ENCODE data around the gene IFITM5. TPM values are rescaled to one million over a fixed set of nuclear protein-coding genes. Genes with fewer than 3 reads are reported as not detected.

The IFITM5 gene
- total RNA-seq, 1 donor from 2014 or later, result not detected

DNA sequence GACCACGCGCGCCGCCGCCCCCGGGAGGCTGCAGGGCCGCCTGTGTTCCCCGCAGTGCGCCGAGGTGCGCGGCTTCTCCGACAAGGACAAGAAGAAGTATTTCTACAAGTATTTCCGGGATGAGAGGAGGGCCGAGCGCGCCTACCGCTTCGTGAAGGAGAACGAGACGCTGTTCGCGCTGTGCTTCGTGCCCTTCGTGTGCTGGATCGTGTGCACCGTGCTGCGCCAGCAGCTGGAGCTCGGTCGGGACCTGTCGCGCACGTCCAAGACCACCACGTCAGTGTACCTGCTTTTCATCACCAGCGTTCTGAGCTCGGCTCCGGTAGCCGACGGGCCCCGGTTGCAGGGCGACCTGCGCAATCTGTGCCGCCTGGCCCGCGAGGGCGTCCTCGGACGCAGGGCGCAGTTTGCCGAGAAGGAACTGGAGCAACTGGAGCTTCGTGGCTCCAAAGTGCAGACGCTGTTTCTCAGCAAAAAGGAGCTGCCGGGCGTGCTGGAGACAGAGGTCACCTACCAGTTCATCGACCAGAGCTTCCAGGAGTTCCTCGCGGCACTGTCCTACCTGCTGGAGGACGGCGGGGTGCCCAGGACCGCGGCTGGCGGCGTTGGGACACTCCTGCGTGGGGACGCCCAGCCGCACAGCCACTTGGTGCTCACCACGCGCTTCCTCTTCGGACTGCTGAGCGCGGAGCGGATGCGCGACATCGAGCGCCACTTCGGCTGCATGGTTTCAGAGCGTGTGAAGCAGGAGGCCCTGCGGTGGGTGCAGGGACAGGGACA lies 18.4 kb downstream of the IFITM5 start:
- DNase-seq, result peak; percentile 67
- Histone ChIP-seq H3K27ac (no peak overlapping the region), H3K4me3 (peak overlapping the region; percentile 35), H3K36me3 (no peaks in the 10 kb centered on the region), H3K4me1 (peaks cover 30% of the 10 kb centered on the region), H3K27me3 (peaks cover 80% of the 10 kb centered on the region), H3K9me3 (no peaks in the 10 kb centered on the region)
- intact Hi-C loops (cut with DNase I), result no loop called here
- peak; percentile 23 for ATAC-seq
- TF ChIP-seq, protein P1, sequence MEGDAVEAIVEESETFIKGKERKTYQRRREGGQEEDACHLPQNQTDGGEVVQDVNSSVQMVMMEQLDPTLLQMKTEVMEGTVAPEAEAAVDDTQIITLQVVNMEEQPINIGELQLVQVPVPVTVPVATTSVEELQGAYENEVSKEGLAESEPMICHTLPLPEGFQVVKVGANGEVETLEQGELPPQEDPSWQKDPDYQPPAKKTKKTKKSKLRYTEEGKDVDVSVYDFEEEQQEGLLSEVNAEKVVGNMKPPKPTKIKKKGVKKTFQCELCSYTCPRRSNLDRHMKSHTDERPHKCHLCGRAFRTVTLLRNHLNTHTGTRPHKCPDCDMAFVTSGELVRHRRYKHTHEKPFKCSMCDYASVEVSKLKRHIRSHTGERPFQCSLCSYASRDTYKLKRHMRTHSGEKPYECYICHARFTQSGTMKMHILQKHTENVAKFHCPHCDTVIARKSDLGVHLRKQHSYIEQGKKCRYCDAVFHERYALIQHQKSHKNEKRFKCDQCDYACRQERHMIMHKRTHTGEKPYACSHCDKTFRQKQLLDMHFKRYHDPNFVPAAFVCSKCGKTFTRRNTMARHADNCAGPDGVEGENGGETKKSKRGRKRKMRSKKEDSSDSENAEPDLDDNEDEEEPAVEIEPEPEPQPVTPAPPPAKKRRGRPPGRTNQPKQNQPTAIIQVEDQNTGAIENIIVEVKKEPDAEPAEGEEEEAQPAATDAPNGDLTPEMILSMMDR (IDR thresholded peaks at IDR 0.05), result no peak

DNA sequence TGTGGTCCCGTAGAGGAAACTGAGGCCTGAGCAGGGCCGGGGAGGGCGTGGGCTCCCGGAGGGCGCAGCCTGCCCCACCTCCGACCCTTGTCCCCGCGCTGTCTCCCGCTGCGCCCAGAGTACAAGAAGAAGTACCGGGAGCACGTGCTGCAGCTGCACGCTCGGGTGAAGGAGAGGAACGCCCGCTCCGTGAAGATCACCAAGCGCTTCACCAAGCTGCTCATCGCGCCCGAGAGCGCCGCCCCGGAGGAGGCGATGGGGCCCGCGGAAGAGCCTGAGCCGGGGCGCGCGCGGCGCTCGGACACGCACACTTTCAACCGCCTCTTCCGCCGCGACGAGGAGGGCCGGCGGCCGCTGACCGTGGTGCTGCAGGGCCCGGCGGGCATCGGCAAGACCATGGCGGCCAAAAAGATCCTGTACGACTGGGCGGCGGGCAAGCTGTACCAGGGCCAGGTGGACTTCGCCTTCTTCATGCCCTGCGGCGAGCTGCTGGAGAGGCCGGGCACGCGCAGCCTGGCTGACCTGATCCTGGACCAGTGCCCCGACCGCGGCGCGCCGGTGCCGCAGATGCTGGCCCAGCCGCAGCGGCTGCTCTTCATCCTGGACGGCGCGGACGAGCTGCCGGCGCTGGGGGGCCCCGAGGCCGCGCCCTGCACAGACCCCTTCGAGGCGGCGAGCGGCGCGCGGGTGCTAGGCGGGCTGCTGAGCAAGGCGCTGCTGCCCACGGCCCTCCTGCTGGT lies 19.2 kb downstream of the IFITM5 start:
- Histone ChIP-seq H3K4me1 (peaks cover 30% of the 10 kb centered on the region), H3K27ac (no peak overlapping the region), H3K36me3 (no peaks in the 10 kb centered on the region), H3K9me3 (no peaks in the 10 kb centered on the region), H3K27me3 (peaks cover 72% of the 10 kb centered on the region), H3K4me3 (peak overlapping the region; percentile 35)
- intact Hi-C loops (cut with DNase I), result no loop called here
- DNase-seq, result peak; percentile 67
- TF ChIP-seq, protein P1 (IDR thresholded peaks at IDR 0.05), result no peak
- peak; percentile 33 for ATAC-seq

DNA sequence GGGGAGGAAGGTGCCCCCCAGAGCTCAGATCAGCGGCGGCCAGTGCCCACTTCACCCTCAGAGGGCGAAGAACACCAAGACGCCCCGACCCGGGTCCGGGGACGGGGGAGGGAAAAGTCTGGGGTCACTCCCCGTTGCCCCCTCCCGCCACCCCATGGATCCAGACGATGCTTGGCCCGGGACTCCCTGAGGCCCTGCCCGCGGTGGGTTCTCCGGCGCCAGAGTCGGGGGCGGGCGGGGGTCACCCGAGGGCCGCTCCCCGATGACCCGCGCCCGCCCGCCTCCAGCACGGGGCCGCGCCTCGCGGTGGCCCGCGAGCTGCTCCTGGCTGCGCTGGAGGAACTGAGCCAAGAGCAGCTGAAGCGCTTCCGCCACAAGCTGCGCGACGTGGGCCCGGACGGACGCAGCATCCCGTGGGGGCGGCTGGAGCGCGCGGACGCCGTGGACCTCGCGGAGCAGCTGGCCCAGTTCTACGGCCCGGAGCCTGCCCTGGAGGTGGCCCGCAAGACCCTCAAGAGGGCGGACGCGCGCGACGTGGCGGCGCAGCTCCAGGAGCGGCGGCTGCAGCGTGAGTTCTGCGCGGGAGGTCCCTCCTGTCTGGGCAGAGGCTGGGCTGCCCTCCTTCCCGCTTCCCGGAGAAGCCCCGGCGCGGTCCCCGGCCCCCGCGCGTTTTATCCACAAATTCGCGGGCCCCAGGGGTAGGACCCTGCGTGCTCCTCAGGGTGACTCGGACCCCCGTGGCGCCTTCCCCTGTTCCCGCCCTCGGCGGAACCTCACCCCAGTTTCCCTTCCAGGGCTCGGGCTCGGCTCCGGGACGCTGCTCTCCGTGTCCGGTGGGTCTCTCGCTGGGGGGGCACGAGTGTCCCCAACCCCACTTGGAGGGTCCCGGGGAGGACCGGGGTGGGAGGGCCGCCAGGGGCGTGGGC lies 20.0 kb downstream of the IFITM5 start:
- TF ChIP-seq, protein P1 (IDR thresholded peaks at IDR 0.05), result no peak
- ATAC-seq (peak; percentile 26), DNase-seq (peak; percentile 69)
- peak overlapping the region; percentile 35 for H3K4me3 ChIP-seq
- no peaks in the 10 kb centered on the region for H3K36me3 ChIP-seq
- peaks cover 30% of the 10 kb centered on the region for H3K4me1 ChIP-seq
- no peaks in the 10 kb centered on the region for H3K9me3 ChIP-seq
- no peak overlapping the region for H3K27ac ChIP-seq
- peaks cover 65% of the 10 kb centered on the region for H3K27me3 ChIP-seq
- intact Hi-C loops (cut with DNase I), result no loop called here

DNA sequence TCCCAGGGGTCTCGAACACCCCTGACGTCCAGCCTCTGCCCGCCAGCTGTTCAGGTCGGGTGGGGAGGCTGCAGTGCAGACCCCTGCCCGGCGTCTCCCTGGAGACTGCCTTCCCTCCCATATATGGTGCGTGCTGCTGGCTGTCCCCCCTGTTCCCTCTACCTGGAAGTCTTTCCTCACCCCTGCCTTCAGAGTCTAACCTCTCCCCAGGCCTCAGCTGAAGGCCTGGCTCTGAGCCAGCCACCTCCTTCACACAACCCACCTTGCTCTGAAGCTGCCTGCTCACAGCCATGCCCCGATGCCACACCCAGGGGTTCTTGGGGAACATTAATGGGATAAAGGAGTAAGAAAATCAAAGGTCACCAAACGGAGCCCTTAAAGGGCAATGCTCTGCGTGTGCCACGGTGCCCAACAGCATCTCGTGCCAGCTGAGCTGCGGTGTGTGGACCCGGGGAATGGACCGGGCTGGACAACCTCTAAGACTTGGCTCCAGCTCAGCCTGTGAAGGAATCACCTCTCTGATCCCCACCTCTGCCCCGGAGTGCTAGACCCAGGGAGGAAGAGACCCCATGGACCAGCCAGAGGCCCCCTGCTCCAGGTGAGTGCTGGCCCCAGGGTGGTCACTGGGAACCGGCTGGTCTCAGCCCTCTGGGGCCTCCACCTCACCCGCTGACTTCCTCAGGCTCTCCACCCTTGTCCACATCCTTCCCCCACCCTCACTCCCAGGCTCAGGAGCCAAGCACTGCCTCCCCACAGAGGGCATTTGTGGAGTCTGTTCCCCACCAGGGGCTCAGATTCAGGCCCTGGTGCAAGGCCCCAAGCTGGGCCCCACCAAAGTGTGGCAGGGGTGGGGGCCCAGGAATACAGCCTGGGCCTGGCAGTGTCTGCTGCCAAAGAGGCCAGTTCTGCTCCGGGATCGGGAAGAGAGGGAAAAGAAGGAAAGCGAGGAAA lies 21.1 kb downstream of the IFITM5 start, which contains the start of gene NLRP6:
TSS of gene NLRP6 (plus strand) at position 407 of the 951 bp plus-strand sequence. CDS start at position 570, 163 bp downstream.
- peak; percentile 64 for DNase-seq
- Histone ChIP-seq H3K27ac (no peak within 1 kb of the TSS), H3K9me3 (no peaks in the 10 kb centered on the region), H3K4me3 (peak within 1 kb of the TSS; percentile 35), H3K36me3 (no peaks in the 10 kb centered on the region), H3K4me1 (peaks cover 30% of the 10 kb centered on the region), H3K27me3 (peaks cover 55% of the 10 kb centered on the region)
- intact Hi-C loops (cut with DNase I), result no loop called here
- TF ChIP-seq, protein P1 (IDR thresholded peaks at IDR 0.05), result no peak
- no peak for ATAC-seq
